HG03135 (cell line): ENCODE results near the gene PHF13.
A peak's percentile ranks its signal among the peaks of the same experiment; 100 is the strongest.

ENCODE experiments used
- ATAC-seq: cut with Tn5 transposase; IDR thresholded peaks from one replicate; pipeline ENCODE4 v1.9.1; 2021; ENCODE audit warnings: mild to moderate bottlenecking, moderate library complexity; ENCODE audit not compliant: unreplicated experiment

The PHF13 gene

GRCh38 chr1:6601049-6601922 lies 12.2 kb upstream of the PHF13 start:
- ATAC-seq = peak; percentile 28

GRCh38 chr1:6601923-6602668 lies 11.4 kb upstream of the PHF13 start:
- peak; percentile 35 for ATAC-seq

- ATAC-seq = peak; percentile 50
These were observed 10.8 kb upstream of the PHF13 start, which contains the start of gene KLHL21 for GRCh38 chr1:6602669-6603237. KLHL21 (minus strand) TSS chr1:6602869; CDS start chr1:6602817, 52 bp downstream.

- peak; percentile 36 for ATAC-seq
These were observed 10.2 kb upstream of the PHF13 start for GRCh38 chr1:6603238-6603914.

GRCh38 chr1:6603915-6604558 lies 9.5 kb upstream of the PHF13 start:
- ATAC-seq = no peak

- peak; percentile 28 for ATAC-seq
These were observed 730 bp upstream of the PHF13 start for GRCh38 chr1:6612641-6613360.

- peak; percentile 4 for ATAC-seq
These were observed 743 bp downstream of the PHF13 start for GRCh38 chr1:6614019-6614928.

- ATAC-seq = no peak
These were observed 1.6 kb downstream of the PHF13 start for GRCh38 chr1:6614929-6615785.

- no peak for ATAC-seq
These were observed 5.5 kb downstream of the PHF13 start for GRCh38 chr1:6619045-6619444.

- ATAC-seq = no peak
These were observed 8.2 kb downstream of the PHF13 start for GRCh38 chr1:6621429-6622391.

GRCh38 chr1:6622396-6623152 lies 9.0 kb downstream of the PHF13 start:
- no peak for ATAC-seq

GRCh38 chr1:6623269-6623965 lies 9.9 kb downstream of the PHF13 start:
- ATAC-seq = no peak

- ATAC-seq = peak; percentile 83
These were observed 11.4 kb downstream of the PHF13 start, which contains the start of gene THAP3 for GRCh38 chr1:6624710-6625583. THAP3 (plus strand) TSS chr1:6624868; CDS start chr1:6625219, 351 bp downstream.

GRCh38 chr1:6625584-6626149 lies 12.1 kb downstream of the PHF13 start:
- ATAC-seq = peak; percentile 29
